NCI-H460 (cell line): ENCODE results near the gene SEC61A1. TPM values are rescaled to one million over a fixed set of nuclear protein-coding genes. Genes with fewer than 3 reads are reported as not detected.

Experiments
- DNase-seq: peaks from one replicate; pipeline ENCODE4 v3.0.0-alpha.2; 2016; ENCODE audit warnings: low read depth; ENCODE audit errors: extremely low read depth
- small RNA-seq, 2 experiments: library from RNA; depleted of rRNA; stranded (forward); fragments of <200 nt; gene quantifications; one replicate each; pipeline ENCODE3, GENCODE V24; 2014
- total RNA-seq: library from RNA; depleted of rRNA; stranded (reverse); fragments of >200 nt; shearing (Covaris generic); gene quantifications from 2 replicates; pipeline ENCODE4 v1.2.3, GENCODE V29; 2014; rRNA removed

SEC61A1 gene
- total RNA-seq, 1 experiment from 2014 or later, result 133 TPM

DNA sequence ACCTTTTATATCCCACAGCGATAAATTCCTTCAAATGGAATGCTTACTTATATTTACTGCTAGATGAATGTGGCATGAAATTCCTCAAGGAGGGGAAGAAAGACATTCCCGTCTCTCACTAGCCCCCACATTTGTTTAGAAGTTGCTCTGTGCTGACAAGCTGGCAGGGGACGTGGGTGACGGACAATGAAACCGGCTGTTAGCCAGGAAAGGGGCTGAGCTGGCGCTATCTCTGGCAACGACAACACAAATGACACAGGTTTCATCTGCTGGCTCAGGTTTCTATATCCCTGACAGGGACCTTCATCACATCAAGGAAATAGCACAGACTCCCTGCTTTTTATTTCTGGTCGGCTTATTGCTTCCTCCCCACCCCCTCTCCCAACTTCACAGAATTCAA is 55.6 kb downstream of the SEC61A1 start:
- no peak for DNase-seq

DNA sequence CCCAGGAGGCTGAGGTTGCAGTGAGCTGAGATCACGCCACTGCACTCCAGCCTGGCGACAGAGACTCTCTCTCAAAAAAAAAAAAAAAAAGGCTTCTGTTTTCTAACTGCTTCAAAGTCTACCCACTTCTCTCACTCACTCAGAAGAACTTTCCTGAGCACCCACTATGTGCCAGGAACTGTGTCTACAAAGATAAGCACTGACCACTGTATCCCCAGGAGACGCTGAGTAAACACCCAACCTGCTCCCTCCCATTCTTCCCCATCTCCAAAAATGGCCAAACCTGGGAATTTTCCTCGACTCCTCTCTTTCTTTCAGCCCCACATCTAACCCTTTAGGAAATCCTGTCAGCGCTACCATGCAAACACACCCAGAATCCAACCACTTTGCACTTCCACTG is 58.9 kb downstream of the SEC61A1 start:
- DNase-seq, result no peak

DNA sequence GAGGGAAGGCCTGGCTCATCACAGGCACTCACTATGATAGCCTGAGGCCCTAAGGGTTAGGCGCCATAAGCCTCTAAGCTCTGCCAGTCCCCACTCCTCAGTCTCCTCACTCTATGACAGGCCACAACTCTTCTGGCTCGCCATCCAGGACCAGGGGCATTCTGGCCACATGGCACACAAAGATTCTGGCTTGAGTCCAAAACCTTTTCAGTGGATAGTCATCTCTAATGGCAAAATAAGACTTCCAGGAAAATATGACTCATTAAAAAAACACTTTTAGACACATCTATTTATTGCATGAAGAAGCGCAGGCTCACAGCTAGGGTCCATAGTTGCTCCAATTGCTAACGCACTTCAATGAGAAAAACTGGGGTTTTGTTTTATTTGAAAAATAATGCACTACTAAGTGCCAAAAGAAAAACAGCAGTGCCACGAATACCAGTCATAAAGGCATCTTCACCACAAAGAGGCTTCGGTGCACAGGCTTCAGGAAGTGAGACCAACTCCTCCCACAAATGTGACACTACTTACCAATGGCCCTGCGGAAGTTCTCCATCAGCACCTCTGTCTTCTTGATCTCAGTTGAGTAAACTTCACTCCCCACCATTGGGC is 60.2 kb downstream of the SEC61A1 start:
- peak; percentile 75 for DNase-seq

DNA sequence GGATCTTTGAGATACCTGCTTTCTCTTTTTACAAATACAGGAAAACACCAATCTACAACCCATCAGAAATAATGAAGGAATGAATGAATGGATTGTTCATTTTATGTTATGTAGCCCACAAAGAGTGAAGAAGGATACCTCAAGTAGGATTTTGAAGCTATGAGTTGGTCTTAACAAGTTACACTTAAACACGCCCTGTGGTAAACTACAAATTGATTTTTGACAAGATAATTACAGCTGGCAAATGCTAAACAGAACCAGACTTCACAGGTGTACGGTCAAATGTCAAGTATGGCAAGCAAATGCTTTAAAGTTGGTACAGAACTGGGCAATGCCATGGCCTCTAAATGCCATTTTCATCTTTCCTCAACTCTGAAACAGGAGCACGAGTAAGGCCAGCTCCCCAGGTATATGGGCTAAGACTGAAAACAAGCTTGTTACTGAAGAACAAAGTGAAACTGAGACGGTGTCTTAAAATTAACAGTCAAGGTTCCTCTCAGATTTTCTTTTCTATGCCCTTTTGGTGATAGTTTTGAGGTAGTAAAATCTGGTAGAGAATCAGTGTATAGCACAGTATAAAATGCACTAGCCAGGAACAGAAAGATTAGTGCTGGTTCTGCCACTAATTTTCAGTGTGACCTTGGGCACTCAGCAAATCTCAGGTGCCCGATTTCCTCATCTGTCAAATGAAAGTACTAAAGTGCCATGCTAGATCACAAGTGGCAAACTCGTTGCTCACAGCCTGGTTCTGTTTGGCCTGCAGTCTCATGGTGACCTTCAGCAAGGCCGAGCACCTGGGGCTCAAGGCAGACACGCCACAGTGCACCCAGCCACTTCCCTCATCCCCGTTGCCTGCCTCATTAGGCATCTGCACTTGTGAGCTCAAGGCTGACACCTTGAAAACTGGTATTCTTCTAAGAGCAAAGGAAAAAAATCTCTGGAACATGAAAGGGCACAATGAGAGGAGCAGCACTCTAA is 61.9 kb downstream of the SEC61A1 start:
- DNase-seq, result no peak

Small RNA genes lying within 50 kb of the gene (small RNA-seq; reads per million reads assigned to genes)
- 0.79 to 4.2 reads per million in 2 experiments for gene RNU2-37P

Other genes starting within 250 kb of the SEC61A1 start
- gene MGLL, start 229.9 kb upstream of the SEC61A1 start, total RNA-seq, result 1.6 and 2.0 TPM in 2 replicates
- not detected in 2 replicates for gene KBTBD12, start 137.2 kb upstream of the SEC61A1 start, total RNA-seq
- gene RUVBL1, start 71.4 kb downstream of the SEC61A1 start, total RNA-seq, result 225 and 238 TPM in 2 replicates
- gene EEFSEC, start 101.0 kb downstream of the SEC61A1 start, total RNA-seq, result 5.2 and 6.2 TPM in 2 replicates